ENCODE data around the gene PI4K2B.
"Not testable (repeated sequence)": the region's sequence is repeated elsewhere in the genome, so short reads cannot be mapped to it uniquely, and the experiment has no call there.

PI4K2B gene

GRCh38 chr4:25320773-25321172 lies 86.9 kb downstream of the PI4K2B start:
- ATAC-seq (ENCODE audit: low read depth) (peak; percentile 97), DNase-seq (ENCODE audit: low spot score) (no peak)
- H3K36me3 ChIP-seq (ENCODE audit: low read depth) = peaks cover 34% of the 10 kb centered on the region
- peaks cover 19% of the 10 kb centered on the region for H3K4me1 ChIP-seq (ENCODE audit: insufficient read depth, poor library complexity, severe bottlenecking)
- no peaks in the 10 kb centered on the region for H3K27me3 ChIP-seq (ENCODE audit: insufficient read depth, poor library complexity, severe bottlenecking)
- no peak for TF ChIP-seq CTCF (IDR thresholded peaks at IDR 0.05; ENCODE audit: poor library complexity, severe bottlenecking)
- no peak overlapping the region for H3K4me3 ChIP-seq (ENCODE audit: severe bottlenecking)
- H3K9me3 ChIP-seq (ENCODE audit: severe bottlenecking) = no peaks in the 10 kb centered on the region
- peak overlapping the region; percentile 58 for H3K27ac ChIP-seq (ENCODE audit: poor library complexity, severe bottlenecking)

- Histone ChIP-seq H3K4me1 (ENCODE audit: insufficient read depth, poor library complexity, severe bottlenecking) (peaks cover 19% of the 10 kb centered on the region), H3K27ac (ENCODE audit: poor library complexity, severe bottlenecking) (peak overlapping the region; percentile 58), H3K9me3 (ENCODE audit: severe bottlenecking) (no peaks in the 10 kb centered on the region), H3K36me3 (ENCODE audit: low read depth) (peaks cover 24% of the 10 kb centered on the region), H3K4me3 (ENCODE audit: severe bottlenecking) (no peak overlapping the region), H3K27me3 (ENCODE audit: insufficient read depth, poor library complexity, severe bottlenecking) (no peaks in the 10 kb centered on the region)
- no peak for ATAC-seq (ENCODE audit: low read depth)
- DNase-seq (ENCODE audit: low spot score) = no peak
- TF ChIP-seq CTCF (IDR thresholded peaks at IDR 0.05; ENCODE audit: poor library complexity, severe bottlenecking) = no peak
These were observed 87.9 kb downstream of the PI4K2B start for GRCh38 chr4:25321703-25322102.

- not testable (repeated sequence) for H3K9me3 ChIP-seq (ENCODE audit: severe bottlenecking); H3K27me3 ChIP-seq (ENCODE audit: insufficient read depth, poor library complexity, severe bottlenecking); H3K27ac ChIP-seq (ENCODE audit: poor library complexity, severe bottlenecking)
These were observed 94.6 kb downstream of the PI4K2B start for GRCh38 chr4:25328463-25328862.

More at GRCh38 chr4:25328463-25328862, 94.6 kb downstream of the PI4K2B start:
- ATAC-seq (ENCODE audit: low read depth); H3K36me3 ChIP-seq (ENCODE audit: low read depth); H3K4me1 ChIP-seq (ENCODE audit: insufficient read depth, poor library complexity, severe bottlenecking); H3K4me3 ChIP-seq (ENCODE audit: severe bottlenecking); DNase-seq (ENCODE audit: low spot score): not testable (repeated sequence)

Data from RWPE2 (cell line).